ENCODE data around the gene NOG.

Gene NOG

DNA sequence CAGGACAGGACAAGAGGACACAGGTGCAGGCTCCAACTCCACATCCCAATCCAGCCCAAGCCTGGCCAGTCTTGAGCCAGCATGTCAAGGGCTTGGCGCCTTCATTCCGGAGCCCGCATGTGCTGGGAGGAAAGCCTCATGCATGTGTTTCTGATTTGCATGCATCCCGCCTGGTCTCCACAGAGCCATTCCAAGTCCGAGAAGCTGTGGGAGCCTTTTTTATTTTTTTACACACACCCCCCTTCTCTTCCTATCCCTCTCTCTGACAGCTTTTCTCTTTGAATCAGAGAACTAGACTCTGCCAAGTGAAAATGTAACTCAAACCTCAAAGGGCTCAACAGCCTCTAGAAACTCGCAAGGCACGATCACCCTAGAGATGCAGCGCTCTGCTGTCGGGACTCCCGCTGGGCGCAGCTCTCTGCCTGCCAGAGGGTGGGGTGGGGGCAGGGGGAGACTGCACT, 45.1 kb downstream of the NOG start:
- no peak for DNase-seq

DNA sequence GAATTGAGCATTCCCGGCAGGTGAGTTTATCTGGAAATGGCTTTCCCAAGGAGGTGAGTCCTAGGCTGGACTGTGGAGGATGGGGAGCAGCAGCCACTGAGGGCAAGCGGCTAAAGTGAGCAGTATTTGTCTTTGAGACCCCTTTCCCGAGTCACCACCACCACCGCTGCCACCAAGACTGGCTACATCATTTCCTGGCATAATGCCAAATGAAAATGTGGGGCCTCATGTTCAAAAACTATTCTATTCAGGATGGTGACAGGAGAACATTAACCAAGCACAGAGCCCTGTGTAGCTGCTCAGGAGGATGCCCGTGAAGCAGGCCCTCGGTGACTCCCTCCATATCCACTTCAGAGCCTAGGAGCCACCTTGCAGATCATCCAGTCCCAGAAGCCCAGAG, 46.0 kb downstream of the NOG start:
- no peak for DNase-seq

DNA sequence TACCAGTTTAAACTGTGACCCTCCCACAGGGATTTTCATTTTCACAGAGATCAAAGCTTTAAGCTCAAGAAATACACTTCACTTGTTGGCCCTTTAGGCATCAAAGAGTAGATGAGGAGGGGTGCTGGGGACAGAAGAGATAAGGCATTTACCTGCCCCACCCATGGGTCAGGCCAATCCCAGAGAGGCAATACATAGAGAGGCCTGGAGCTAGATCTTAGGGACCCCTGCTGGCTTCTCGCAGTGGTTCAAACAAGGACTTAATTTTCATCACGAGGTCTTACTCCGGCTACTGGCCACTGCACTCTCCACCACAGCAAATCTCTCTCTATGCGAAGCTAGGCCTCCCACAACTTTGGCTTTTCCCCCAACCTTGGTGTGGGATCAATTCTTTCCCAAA, 46.6 kb downstream of the NOG start:
- DNase-seq, result no peak

DNA sequence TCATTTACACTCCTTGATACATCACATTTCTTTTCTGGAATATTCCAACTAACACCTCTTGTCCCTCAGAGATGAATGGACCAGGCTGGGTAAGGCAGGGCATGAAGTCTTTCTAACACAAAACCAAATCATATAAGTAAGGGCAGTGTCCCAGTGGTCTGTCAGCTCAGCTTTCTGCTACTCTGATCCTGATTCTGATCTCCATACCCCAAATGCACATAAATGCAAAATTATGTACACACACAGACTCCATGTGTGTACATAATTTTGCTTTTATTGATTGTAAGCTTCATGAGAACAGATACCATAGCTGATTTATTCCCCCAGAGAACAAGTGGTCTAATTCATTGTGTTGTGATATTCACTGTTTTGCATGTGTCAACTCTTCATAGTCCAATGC, 47.9 kb downstream of the NOG start:
- no peak for DNase-seq

DNA sequence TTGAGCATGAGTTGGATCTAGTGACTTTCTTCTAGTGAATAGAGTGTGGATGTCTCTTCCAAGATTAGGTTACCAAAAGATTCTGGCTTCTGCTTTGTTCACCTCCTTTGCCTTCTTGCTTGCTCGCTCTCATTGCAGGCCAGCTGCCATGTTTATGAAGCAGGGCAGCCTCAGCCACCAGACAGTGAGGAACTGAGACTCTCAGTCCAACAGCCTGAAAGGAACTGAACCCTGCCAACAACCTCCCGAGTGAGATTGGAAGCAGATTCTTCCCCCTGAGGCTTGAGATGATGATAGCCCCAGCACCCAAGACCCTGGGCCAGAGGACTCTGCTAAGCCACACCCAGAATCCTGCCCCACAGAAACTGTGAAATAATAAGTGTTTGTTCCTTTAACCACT, 48.4 kb downstream of the NOG start:
- DNase-seq, result no peak

DNA sequence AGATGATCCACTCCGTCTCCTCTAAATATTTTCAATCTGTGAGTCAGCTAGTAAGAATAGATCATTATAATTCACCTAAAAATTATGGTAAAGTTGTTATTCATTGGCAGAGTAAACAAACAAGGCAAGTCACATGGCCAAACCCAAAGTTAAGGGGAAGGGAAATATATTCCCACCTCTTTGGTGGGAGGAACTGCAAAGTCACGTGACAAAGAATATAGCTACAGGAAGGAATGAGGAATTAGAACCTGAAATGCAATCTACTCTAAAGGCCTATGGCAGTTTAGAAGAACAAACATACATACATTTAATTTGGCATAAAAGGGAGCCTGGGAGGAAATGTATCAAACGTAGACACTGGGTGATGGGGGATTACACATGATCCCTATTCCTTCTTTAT, 48.9 kb downstream of the NOG start:
- no peak for DNase-seq

All from CD4-positive, alpha-beta T cell treated with Interleukin-12 subunit alpha and Interleukin-12 subunit beta, for 1 hour (primary cell).